ENCODE data around the gene GPA33. TPM values are rescaled to one million over a fixed set of nuclear protein-coding genes. Genes with fewer than 3 reads are reported as not detected.

The GPA33 gene
- total and polyA plus RNA-seq, 10 of the 15 experiments (the other 5 are each of a cell fraction or from before 2014, with no cell fraction given): 0.09 to 0.27 (median 0.21) TPM; not detected in 1

- TF ChIP-seq ZBTB4 (CRISPR knock-in tag; IDR thresholded peaks at IDR 0.05) (no peak), SUZ12 (IDR thresholded peaks at IDR 0.05; ENCODE audit: unreplicated experiment) (no peak), CBX5 (IDR thresholded peaks at IDR 0.05; ENCODE audit: low read depth) (no peak), GATAD2B (conservative IDR thresholded peaks at IDR 0.05; ENCODE audit: low read depth) (no peak), RFX5 (IDR thresholded peaks at IDR 0.05; ENCODE audit: low read depth, low read length) (no peak), SREBF1 (IDR thresholded peaks at IDR 0.05; ENCODE audit: low read length) (no peak), ATF3 (IDR thresholded peaks at IDR 0.05; ENCODE audit: borderline replicate concordance, extremely low read depth, low read depth, low read length) (no peak)
- TF ChIP-seq, protein P1, sequence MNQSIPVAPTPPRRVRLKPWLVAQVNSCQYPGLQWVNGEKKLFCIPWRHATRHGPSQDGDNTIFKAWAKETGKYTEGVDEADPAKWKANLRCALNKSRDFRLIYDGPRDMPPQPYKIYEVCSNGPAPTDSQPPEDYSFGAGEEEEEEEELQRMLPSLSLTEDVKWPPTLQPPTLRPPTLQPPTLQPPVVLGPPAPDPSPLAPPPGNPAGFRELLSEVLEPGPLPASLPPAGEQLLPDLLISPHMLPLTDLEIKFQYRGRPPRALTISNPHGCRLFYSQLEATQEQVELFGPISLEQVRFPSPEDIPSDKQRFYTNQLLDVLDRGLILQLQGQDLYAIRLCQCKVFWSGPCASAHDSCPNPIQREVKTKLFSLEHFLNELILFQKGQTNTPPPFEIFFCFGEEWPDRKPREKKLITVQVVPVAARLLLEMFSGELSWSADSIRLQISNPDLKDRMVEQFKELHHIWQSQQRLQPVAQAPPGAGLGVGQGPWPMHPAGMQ (IDR thresholded peaks at IDR 0.05; ENCODE audit: borderline replicate concordance): no peak
These were observed 40.8 kb upstream of the GPA33 start (continued) for GRCh38 chr1:167130829-167131510.
